Skin of body (tissue), 2 donors: Measurements from ENCODE around the gene HTR3C. TPM values are rescaled to one million over a fixed set of nuclear protein-coding genes. Genes with fewer than 3 reads are reported as not detected.
"Not testable (repeated sequence)": the region's sequence is repeated elsewhere in the genome, so short reads cannot be mapped to it uniquely, and the experiment has no call there.

Source experiments
- DNase-seq: peaks from one replicate; lab custom pipeline; 2025; lab: John Stamatoyannopoulos, UW
- total RNA-seq: library from RNA; depleted of rRNA; stranded (reverse); fragments of >200 nt; gene quantifications from one replicate; pipeline ENCODE4 v1.2.3, GENCODE V29; 2014

HTR3C gene
- total RNA-seq, 1 donor from 2014 or later: not detected

- DNase-seq: no peak
Measured at GRCh38 chr3:184030536-184030935, 22.3 kb upstream of the HTR3C start.

- no peak for DNase-seq
Measured at GRCh38 chr3:184031187-184031792, 21.6 kb upstream of the HTR3C start, which contains the start of gene HTR3D. Gene HTR3D (plus strand): TSS chr3:184031742. CDS start chr3:184031742, 0 bp downstream.

GRCh38 chr3:184037816-184038215 lies 15.0 kb upstream of the HTR3C start:
- no peak for DNase-seq

DNA sequence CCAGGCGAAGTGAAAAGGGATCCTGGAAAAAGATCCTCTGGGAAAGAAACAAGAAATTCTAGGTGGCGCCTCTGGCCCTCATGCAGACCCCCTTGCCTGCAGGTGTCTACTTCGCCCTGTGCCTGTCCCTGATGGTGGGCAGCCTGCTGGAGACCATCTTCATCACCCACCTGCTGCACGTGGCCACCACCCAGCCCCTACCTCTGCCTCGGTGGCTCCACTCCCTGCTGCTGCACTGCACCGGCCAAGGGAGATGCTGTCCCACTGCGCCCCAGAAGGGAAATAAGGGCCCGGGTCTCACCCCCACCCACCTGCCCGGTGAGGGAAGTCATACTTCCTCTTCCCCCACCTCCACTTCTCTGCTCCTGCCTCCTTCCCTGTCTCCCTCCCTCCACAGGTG lies 14.5 kb upstream of the HTR3C start:
- DNase-seq: not testable (repeated sequence)

DNA sequence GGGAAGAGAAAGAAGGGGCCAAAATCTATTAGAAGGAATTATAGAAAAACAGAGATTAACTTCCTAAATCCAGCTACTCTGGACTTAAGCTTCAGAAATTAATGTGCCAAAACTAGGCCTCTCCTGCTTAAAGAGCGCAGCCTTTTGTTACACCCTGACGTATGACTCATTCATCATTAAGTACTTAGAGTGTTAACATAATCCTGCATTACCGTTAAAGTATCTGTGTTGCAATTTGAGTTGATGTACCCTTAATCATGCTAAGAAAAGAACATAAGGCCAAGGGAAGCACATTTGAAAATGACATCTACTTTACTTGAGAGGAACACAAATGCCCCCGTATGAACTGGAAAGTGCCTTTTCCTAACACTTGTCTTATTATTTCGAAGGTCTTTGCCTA lies 13.4 kb upstream of the HTR3C start:
- no peak for DNase-seq

DNA sequence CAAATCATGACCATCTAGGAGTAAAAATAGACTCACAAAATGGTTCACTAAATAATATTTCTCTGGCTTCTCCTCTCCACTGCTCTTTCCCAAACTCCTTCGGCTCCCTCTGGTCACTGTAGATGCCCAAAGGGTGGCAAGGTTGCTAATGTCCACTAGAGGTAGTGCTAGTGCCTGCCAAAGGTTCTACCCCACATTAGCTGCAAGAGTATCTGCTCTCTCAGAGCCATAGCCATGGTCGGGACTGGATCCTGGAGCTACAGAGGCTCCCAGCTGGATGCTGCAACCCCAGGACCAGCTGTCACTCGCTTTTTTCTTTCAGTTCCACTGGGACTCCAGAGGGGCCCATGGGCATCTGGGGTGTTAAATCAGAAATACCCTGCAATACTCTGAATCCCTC lies 12.8 kb upstream of the HTR3C start:
- no peak for DNase-seq

DNA sequence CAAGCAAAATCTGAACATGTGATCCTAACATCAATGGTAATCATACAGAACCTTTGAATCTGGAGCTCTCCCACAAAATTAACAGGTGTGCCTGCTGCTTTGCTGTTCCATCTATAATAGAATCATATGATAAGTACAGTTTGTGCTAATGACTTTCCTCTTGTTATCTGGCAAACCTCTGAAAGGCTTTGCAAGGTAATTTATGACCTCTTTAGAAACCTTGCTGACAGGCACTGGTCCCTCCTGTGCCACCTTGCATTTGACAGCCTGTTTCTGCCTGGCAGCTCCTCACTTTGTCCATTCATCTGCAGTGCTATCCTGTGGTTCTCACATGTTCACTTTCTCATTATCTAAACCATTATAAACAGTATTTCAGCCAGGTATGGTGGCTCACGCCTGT lies 10.2 kb upstream of the HTR3C start:
- DNase-seq: no peak

GRCh38 chr3:184045995-184046394 lies 6.9 kb upstream of the HTR3C start:
- no peak for DNase-seq

- DNase-seq: no peak
Measured at GRCh38 chr3:184050217-184050847, 2.5 kb upstream of the HTR3C start.

DNA sequence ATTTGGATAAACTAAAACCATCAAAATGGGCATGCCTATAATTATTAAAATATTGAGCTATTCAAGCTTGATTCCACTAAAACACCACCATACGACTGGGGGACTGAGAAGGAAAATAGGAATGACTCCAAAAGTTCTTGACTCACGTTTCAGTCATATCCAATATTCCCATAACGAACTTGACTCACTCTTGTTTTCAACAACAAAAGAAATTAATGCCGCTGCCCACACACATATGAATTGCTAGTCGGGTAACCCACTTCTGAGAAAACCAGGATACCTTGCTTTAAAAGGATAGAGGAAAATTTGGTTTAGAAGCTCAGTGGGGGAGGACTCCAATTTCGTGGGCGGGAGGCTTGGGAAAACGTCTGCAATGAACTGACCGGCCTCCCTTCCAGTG lies 5.2 kb downstream of the HTR3C start:
- DNase-seq: no peak

- no peak for DNase-seq
Measured at GRCh38 chr3:184059424-184059823, 6.6 kb downstream of the HTR3C start.

- no peak for DNase-seq
Measured at GRCh38 chr3:184062637-184063036, 9.8 kb downstream of the HTR3C start.

DNA sequence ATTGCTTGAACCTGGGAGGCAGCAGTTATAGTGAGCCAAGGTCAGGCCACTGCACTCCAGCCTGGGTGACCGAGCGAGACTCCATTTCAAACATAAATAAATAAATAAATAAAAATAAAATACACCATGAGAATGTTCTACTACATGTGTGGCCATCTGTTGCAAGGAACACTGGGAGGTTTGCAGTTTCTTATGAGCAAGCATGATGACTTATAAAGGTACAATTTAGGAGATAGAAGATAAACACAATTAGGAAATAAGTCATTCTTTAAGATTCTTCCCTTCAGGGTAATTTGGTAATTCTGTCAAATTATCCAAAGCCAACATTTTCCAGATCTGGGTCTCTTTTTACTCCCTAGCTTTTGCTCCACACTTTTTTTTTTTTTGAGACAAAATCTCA lies 13.4 kb downstream of the HTR3C start:
- DNase-seq: no peak

DNA sequence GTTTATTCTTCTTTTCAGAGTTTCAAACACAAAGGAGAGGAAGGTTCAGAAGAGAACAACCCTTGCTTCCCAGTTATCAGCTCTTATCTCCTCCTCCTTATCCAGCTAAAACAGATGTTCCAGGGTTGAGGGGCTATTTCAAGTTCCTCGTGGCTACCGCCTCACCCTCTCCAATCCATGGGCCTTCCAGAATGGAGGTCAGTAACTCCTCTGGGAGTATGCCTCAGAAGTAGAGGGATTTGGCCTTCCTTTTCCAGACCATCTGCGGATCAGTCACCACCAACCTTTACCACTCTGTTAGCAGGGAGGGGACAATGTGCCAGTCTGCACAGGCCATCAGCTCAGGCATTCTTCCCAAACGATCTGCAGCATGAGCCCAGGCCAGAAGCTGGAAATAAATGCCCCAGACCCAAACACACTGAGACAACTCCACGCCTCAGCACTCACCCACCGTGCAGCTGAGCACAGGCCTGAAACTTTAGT lies 14.8 kb downstream of the HTR3C start:
- no peak for DNase-seq

DNA sequence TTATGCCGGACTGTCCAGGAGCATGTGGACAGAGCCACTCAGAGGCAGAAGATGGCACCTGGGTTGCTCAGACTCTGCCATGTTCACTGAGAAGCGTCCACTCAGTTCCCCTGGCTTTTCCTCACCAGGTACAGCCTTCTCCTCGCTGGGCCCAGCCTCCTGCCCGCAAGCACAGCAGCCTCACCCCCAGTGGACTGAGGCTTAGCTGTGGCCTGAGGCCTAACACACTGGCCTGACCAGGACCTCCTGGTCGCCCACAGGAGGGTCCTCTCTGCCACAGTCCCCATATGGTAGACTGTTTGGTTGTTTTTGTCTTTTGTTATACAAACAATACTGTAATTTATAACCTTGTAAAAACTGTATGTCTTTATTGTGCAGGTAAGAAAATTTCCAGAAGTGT lies 15.5 kb downstream of the HTR3C start:
- DNase-seq: no peak

GRCh38 chr3:184071142-184071541 lies 18.3 kb downstream of the HTR3C start:
- not testable (repeated sequence) for DNase-seq

- no peak for DNase-seq
Measured at GRCh38 chr3:184073621-184074020, 20.8 kb downstream of the HTR3C start.

GRCh38 chr3:184075901-184076300 lies 23.1 kb downstream of the HTR3C start:
- DNase-seq: no peak

GRCh38 chr3:184077881-184078280 lies 25.0 kb downstream of the HTR3C start:
- no peak for DNase-seq

DNA sequence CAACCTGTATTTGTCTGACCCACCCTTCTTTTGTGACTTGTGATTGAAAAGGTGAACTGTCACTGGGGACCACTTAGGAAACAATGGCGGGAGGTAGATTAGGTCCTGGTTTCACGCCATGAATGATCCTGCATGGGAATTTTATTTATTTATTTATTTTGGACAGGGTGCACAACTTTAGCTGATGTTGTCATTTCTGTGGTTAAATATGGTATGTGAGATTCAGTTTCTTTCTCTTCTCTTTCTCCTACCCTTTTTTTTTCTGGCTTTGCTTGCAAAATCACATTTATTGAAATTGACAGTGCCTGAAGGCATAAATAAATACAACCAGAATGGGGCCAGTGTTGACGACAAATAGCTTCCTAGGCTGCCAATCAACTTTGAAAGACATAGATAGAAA lies 26.0 kb downstream of the HTR3C start:
- DNase-seq: no peak

DNA sequence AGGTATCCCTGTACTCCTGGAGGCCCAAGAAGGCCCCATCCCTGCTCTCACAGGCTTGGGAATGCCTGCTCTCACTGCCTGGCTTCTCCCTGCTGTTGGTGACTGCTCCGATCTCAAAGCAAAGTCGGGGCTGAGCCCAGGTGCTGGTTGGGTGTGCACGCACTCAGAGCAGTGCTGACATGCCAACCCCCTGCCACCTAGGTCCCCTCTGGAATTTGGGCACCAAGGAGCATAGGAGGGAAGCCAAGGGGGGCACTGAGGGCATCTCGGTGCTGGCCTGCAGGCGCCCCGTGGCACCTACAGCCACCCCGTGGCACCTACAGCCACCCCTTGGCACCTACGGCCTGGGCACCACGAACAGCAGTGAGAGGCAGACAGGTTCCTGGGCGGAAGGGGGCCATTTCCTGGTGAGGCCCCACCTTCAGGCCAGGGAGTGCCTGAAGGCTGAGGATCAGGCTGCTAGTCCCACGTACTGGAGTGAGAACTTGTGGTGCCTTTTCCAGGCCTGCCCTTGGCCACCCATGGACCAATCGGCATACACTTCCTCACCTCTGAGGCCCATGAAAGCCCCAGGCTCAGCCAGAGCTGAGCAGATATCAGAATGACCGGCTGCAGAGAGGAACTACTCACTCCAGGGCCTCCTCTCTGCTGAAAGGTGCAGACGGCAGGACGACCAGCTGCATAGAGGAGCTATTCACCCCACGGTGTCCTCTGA lies 28.4 kb downstream of the HTR3C start:
- no peak for DNase-seq

GRCh38 chr3:184082034-184082433 lies 29.2 kb downstream of the HTR3C start:
- DNase-seq: no peak

GRCh38 chr3:184082465-184082864 lies 29.6 kb downstream of the HTR3C start:
- DNase-seq: no peak
